NB4 (cell line): ENCODE results near the gene ZSCAN29.

Experiments
- DNase-seq: peaks from one replicate; pipeline ENCODE4 v3.0.0; 2010; ENCODE audit warnings: low read depth
- H3K4me3 ChIP-seq: one replicate; pipeline ENCODE4 v1.5.1; 2011; ENCODE audit warnings: mild to moderate bottlenecking, low read depth, low read length, moderate library complexity
- MYC ChIP-seq: IDR thresholded peaks from 2 replicates; pipeline ENCODE4 v1.6.1; 2011; ENCODE audit warnings: low read depth, low read length
- POLR2A ChIP-seq: IDR thresholded peaks from 2 replicates; pipeline ENCODE4 v1.6.1; 2011; ENCODE audit warnings: mild to moderate bottlenecking; ENCODE audit not compliant: insufficient read length; ENCODE audit errors: extremely low read depth
- TF ChIP-seq, protein P1 (sequence below): IDR thresholded peaks from 2 replicates; pipeline ENCODE4 v1.6.1; 2011; ENCODE audit warnings: low read depth, low read length
- TF ChIP-seq, protein P2 (sequence below): IDR thresholded peaks from one replicate; pipeline ENCODE4 v1.5.1; 2012; ENCODE audit warnings: low read depth, low read length

The ZSCAN29 gene

DNA sequence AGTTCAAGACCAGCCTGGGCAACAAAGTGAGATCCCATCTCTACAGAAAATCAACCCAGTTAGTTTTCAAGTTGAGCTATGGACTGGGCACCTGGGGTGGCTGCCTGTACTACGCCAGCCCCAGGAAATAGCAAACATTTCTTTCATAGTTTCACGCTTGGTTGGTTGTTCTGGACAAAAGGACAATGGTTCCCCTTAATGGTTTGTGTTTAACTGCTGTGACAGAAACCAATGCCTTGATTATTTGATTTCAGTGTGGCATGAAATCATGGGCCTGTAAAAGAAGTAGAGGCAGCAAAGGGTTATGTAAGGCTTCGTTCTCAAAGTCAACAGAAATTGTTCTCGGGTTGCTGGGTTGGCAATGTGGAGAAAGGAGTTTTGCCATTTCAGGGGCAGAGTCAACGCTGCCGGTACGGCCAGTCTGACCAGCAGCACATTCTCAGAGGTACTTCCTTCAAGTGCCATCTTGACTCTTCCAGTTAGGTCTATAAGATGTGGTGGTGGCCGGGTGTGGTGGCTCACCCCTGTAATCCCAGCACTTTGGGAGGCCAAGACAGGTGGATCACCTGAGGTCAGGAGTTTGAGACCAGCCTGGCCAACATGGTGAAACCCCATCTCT lies 53.2 kb downstream of the ZSCAN29 start:
- DNase-seq, result no peak
- no peak for TF ChIP-seq POLR2A
- TF ChIP-seq MYC, result no peak
- TF ChIP-seq, protein P1, sequence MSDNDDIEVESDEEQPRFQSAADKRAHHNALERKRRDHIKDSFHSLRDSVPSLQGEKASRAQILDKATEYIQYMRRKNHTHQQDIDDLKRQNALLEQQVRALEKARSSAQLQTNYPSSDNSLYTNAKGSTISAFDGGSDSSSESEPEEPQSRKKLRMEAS, result no peak
- TF ChIP-seq, protein P2, sequence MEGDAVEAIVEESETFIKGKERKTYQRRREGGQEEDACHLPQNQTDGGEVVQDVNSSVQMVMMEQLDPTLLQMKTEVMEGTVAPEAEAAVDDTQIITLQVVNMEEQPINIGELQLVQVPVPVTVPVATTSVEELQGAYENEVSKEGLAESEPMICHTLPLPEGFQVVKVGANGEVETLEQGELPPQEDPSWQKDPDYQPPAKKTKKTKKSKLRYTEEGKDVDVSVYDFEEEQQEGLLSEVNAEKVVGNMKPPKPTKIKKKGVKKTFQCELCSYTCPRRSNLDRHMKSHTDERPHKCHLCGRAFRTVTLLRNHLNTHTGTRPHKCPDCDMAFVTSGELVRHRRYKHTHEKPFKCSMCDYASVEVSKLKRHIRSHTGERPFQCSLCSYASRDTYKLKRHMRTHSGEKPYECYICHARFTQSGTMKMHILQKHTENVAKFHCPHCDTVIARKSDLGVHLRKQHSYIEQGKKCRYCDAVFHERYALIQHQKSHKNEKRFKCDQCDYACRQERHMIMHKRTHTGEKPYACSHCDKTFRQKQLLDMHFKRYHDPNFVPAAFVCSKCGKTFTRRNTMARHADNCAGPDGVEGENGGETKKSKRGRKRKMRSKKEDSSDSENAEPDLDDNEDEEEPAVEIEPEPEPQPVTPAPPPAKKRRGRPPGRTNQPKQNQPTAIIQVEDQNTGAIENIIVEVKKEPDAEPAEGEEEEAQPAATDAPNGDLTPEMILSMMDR, result no peak
- H3K4me3 ChIP-seq, result no peak overlapping the region

DNA sequence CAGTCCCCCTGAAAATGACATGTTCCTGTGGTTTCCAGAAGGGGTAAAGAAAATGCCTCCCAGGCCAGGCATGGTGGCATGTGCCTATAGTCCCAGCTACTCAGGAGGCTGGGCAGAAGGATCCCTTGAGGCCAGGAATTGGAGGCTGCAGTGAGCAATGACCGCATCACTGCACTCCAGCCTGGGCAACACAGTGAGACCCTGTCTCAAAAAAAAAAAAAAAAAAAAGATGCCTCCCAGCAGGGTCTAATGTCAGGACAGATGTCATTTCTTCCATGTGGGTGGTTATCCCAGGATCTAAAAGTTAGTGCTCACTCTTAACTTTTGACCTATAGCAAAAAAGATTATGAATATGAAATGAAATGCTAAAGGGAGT lies 53.9 kb downstream of the ZSCAN29 start:
- TF ChIP-seq POLR2A (no peak), MYC (no peak)
- TF ChIP-seq, protein P2, result no peak
- no peak for DNase-seq
- H3K4me3 ChIP-seq, result no peak overlapping the region

DNA sequence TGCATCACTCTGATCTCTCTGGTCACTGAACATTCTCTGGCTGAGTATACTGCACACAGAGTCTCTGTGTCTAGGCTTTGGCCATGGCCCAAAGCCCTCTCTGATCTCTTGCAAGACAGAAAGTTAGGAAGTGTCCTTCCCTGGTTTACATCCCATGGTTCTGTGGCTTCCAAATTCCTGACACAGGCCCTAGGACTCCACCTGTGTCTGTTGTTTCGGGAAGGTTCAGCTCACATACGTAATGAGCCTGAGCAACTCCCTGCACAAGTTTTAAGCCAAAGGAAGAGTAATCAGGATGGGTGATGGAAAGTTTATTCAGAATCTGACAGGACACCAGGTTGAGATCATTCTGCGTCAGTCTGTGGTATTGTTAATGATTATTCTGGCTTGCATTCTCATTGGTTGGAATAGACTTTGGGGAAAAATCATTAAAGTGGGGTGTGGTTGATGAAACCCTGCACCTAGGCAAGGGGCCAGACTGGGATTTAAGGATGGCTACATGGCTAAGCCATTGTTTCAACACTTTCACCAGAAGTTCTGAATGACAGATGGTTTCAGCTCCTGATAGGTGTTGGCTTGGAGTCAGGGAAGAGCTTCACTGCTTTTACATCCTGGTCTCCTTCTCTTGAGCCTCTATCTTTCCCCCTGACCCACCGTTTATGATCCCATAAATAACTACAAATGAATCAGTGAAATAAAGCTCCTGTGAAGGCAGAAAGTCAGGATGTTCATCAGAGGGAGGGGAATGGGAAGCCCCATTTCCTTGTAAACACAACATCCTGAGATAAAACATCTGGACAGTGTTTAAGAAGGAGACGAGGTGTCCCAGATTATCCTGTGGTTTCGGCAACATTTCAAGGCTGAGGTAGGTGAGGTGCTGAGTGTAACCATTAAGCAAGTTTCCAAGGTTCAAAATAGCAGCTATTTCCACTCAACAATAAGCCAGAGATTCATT lies 54.5 kb downstream of the ZSCAN29 start:
- TF ChIP-seq, protein P2, result no peak
- no peak for TF ChIP-seq POLR2A
- no peak for TF ChIP-seq MYC
- TF ChIP-seq, protein P1, result no peak
- H3K4me3 ChIP-seq, result no peak overlapping the region
- no peak for DNase-seq

DNA sequence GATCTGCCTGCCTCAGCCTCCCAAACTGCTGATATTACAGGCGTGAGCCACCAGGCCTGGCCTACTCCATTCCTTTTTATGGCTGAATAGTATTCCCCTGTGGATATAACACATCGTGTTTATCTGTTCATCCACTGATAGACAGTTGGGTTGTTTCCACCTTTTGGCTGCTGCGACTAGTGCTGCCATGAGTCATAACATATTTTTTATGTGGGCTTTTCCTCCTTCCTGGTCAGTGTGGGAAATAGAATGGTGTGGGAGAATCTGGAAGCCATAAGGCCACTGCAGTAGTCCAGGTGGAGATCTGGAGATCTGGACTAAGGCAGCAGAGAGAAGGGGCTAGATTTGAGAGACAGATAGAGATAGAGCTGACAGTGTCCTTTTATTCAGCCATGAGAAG lies 56.7 kb downstream of the ZSCAN29 start:
- H3K4me3 ChIP-seq, result no peak overlapping the region
- no peak for DNase-seq
- TF ChIP-seq, protein P1, result no peak
- TF ChIP-seq POLR2A, result no peak
- TF ChIP-seq MYC, result no peak
- TF ChIP-seq, protein P2, result no peak

DNA sequence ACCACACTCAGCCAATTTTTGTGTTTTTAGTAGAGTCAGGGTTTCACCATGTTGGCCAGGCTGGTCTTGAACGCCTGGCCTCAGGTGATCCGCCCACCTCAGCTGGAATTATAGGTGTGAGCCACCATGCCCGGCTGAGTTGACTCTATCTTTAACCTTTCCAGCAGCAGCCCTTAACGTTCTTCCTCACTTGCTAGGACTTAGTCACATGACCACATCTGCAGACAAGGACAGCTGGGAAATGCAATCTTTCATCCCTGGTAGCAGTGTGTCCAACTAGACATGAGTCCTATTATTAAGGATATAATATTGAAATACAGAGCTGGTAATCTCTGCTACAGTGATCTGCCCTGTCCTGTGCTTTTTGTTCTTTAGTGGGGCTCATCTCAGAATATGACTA lies 58.5 kb downstream of the ZSCAN29 start:
- DNase-seq, result no peak
- H3K4me3 ChIP-seq, result no peak overlapping the region
- TF ChIP-seq, protein P1, result no peak
- TF ChIP-seq MYC (no peak), POLR2A (no peak)
- TF ChIP-seq, protein P2, result no peak
